H1 (cell line): ENCODE measurements around the gene RAN. TPM values are rescaled to one million over a fixed set of nuclear protein-coding genes. Genes with fewer than 3 reads are reported as not detected.

Source experiments
- CTCF ChIA-PET: fragments of 300-600 bp; sonication (Branson Sonifier 250); formaldehyde crosslinking; loops from one replicate; lab custom pipeline; 2021; ENCODE audit not compliant: partially characterized antibody; lab: Charles Lee
- POLR2A ChIA-PET: fragments of 300-600 bp; sonication (Branson Sonifier 250); formaldehyde crosslinking; loops from one replicate; lab custom pipeline; 2021; ENCODE audit warnings: inconsistent platforms; ENCODE audit not compliant: partially characterized antibody; lab: Charles Lee
- DNase-seq, 2 experiments: peaks; one replicate each; pipeline versions ENCODE4 v3.0.0 to v3.0.0-alpha.2; 2010 to 2022; ENCODE audit warnings: low spot score in 2 of 2, low read depth in 1 of 2, mixed read lengths in 1 of 2
- FAIRE-seq: peaks from 2 replicates; lab custom pipeline; 2011; peaks lifted over from hg19 to GRCh38; lab: Jason Lieb, UNC
- H2AFZ ChIP-seq: 2 replicates; pipeline ENCODE4 v1.8.1; 2012; ENCODE audit warnings: low read length, inconsistent platforms
- H2AK5ac ChIP-seq: 2 replicates; pipeline ENCODE4 v1.6.1; 2013; ENCODE audit warnings: low read depth, low read length
- H2BK120ac ChIP-seq: replicated peaks from 2 replicates; pipeline ENCODE3; 2013; ENCODE audit warnings: low read depth, low read length, inconsistent platforms
- H2BK12ac ChIP-seq: 2 replicates; pipeline ENCODE4 v1.6.1; 2013; ENCODE audit warnings: low read depth, low read length
- H2BK15ac ChIP-seq: 2 replicates; pipeline ENCODE4 v1.6.1; 2013; ENCODE audit warnings: low read length
- H2BK20ac ChIP-seq: 2 replicates; pipeline ENCODE4 v1.6.1; 2013; ENCODE audit warnings: low read length
- H2BK5ac ChIP-seq: 2 replicates; pipeline ENCODE4 v1.6.1; 2013; ENCODE audit warnings: low read depth, low read length
- H3K14ac ChIP-seq: 2 replicates; pipeline ENCODE4 v1.6.1; 2013; ENCODE audit warnings: inconsistent platforms; ENCODE audit not compliant: insufficient read length
- H3K18ac ChIP-seq: 2 replicates; pipeline ENCODE4 v1.6.1; 2013; ENCODE audit warnings: low read length; ENCODE audit errors: extremely low read depth
- H3K23ac ChIP-seq: 2 replicates; pipeline ENCODE4 v1.6.1; 2013; ENCODE audit warnings: inconsistent platforms; ENCODE audit not compliant: insufficient read length
- H3K23me2 ChIP-seq: 2 replicates; pipeline ENCODE4 v1.6.1; 2013; ENCODE audit warnings: low read depth, low read length
- H3K27ac ChIP-seq: 2 replicates; pipeline ENCODE4 v1.6.1; 2011; ENCODE audit warnings: low read depth, low read length, inconsistent platforms
- H3K27me3 ChIP-seq, 4 experiments: replicated peaks in 1 of 4; 1 replicate in 1 of 4; 2 replicates in 3 of 4; pipeline versions ENCODE4 v1.6.1 to v1.8.1; 2011 to 2013; ENCODE audit warnings: low read length in 3 of 4, mild to moderate bottlenecking in 3 of 4, inconsistent platforms in 2 of 4, mixed read lengths in 2 of 4, moderate library complexity in 1 of 4; ENCODE audit not compliant: control insufficient read depth in 3 of 4, insufficient read depth in 3 of 4; ENCODE audit errors: extremely low read depth in 1 of 4
- H3K36me3 ChIP-seq, 4 experiments: 2 replicates each; pipeline versions ENCODE4 v1.6.1 to v1.8.1; 2011 to 2013; ENCODE audit warnings: mild to moderate bottlenecking in 4 of 4, low read length in 3 of 4, moderate library complexity in 2 of 4, control low read depth in 1 of 4, inconsistent platforms in 1 of 4; ENCODE audit not compliant: insufficient read depth in 4 of 4, control insufficient read depth in 2 of 4
- H3K4ac ChIP-seq: replicated peaks from 2 replicates; pipeline ENCODE3; 2013; ENCODE audit warnings: low read length, low read depth, mixed read lengths, inconsistent platforms; ENCODE audit not compliant: insufficient read length
- H3K4me1 ChIP-seq, 4 experiments: replicated peaks in 1 of 4; 1 replicate in 1 of 4; 2 replicates in 3 of 4; pipeline versions ENCODE4 v1.6.1 to v1.8.1; 2011 to 2013; ENCODE audit warnings: low read length in 3 of 4, inconsistent platforms in 2 of 4, mixed read lengths in 1 of 4; ENCODE audit not compliant: insufficient read depth in 4 of 4, control insufficient read depth in 3 of 4
- H3K4me2 ChIP-seq, 2 experiments: 2 replicates each; pipeline versions ENCODE4 v1.6.1 to v1.8.1; 2011 to 2013; ENCODE audit warnings: low read depth in 2 of 2, low read length in 2 of 2, control low read depth in 1 of 2, inconsistent platforms in 1 of 2, mild to moderate bottlenecking in 1 of 2; ENCODE audit not compliant: insufficient read depth in 1 of 2
- H3K4me3 ChIP-seq, 4 experiments: fragments of 200-600, 300-600 bp in 1 of 4; sonication (generic), shearing (Covaris generic), sonication (Bioruptor Twin) in 1 of 4; 2 replicates each; pipeline versions ENCODE4 v1.5.1 to v1.8.1; 2011 to 2016; ENCODE audit warnings: low read length in 4 of 4, low read depth in 3 of 4, control low read depth in 2 of 4, inconsistent platforms in 2 of 4, mild to moderate bottlenecking in 2 of 4, mixed read lengths in 1 of 4, moderate library complexity in 1 of 4; ENCODE audit not compliant: insufficient read depth in 2 of 4; ENCODE audit errors: extremely low read depth in 1 of 4
- H3K56ac ChIP-seq: replicated peaks from 2 replicates; pipeline ENCODE3; 2013; ENCODE audit warnings: low read depth, mild to moderate bottlenecking, mixed read lengths, low read length, inconsistent platforms; ENCODE audit not compliant: insufficient read length
- H3K79me1 ChIP-seq: 2 replicates; pipeline ENCODE4 v1.6.1; 2013; ENCODE audit warnings: low read depth, low read length, control low read depth
- H3K79me2 ChIP-seq, 2 experiments: 2 replicates each; pipeline versions ENCODE4 v1.6.1 to v1.8.1; 2012 to 2013; ENCODE audit warnings: low read length in 2 of 2, mild to moderate bottlenecking in 2 of 2, inconsistent platforms in 1 of 2; ENCODE audit not compliant: insufficient read depth in 2 of 2, control insufficient read depth in 1 of 2
- H3K9ac ChIP-seq, 4 experiments: replicated peaks in 1 of 4; 1 replicate in 1 of 4; 2 replicates in 3 of 4; pipeline versions ENCODE4 v1.6.1 to v1.8.1; 2011 to 2013; ENCODE audit warnings: low read depth in 3 of 4, low read length in 3 of 4, control low read depth in 2 of 4, mild to moderate bottlenecking in 2 of 4, moderate library complexity in 2 of 4, inconsistent platforms in 1 of 4; ENCODE audit errors: extremely low read depth in 1 of 4
- H3K9me3 ChIP-seq, 2 experiments: 2 replicates each; pipeline versions ENCODE4 v1.6.1 to v1.8.1; 2012 to 2013; ENCODE audit warnings: mild to moderate bottlenecking in 2 of 2, moderate library complexity in 2 of 2, control low read depth in 1 of 2, inconsistent platforms in 1 of 2, low read depth in 1 of 2, low read length in 1 of 2, mixed read lengths in 1 of 2; ENCODE audit not compliant: insufficient read depth in 2 of 2
- H4K20me1 ChIP-seq, 2 experiments: replicated peaks in 1 of 2; 2 replicates each; pipeline versions ENCODE3 to v1.8.1; 2011 to 2013; ENCODE audit warnings: inconsistent platforms in 2 of 2, low read length in 2 of 2, mild to moderate bottlenecking in 1 of 2; ENCODE audit not compliant: insufficient read depth in 2 of 2, control insufficient read depth in 1 of 2
- H4K5ac ChIP-seq: 2 replicates; pipeline ENCODE4 v1.6.1; 2013; ENCODE audit warnings: low read length, low read depth, mixed read lengths, inconsistent platforms; ENCODE audit not compliant: insufficient read length
- H4K8ac ChIP-seq: 2 replicates; pipeline ENCODE4 v1.8.0; 2013; ENCODE audit warnings: mild to moderate bottlenecking, moderate library complexity, low read length, inconsistent platforms; ENCODE audit not compliant: insufficient read depth; ENCODE audit errors: extremely low read depth
- H4K91ac ChIP-seq: replicated peaks from 2 replicates; pipeline ENCODE3; 2013; ENCODE audit warnings: low read length, mixed read lengths, inconsistent platforms; ENCODE audit not compliant: insufficient read length
- BACH1 ChIP-seq: IDR thresholded peaks from 2 replicates; pipeline ENCODE4 v1.6.1; 2012; ENCODE audit warnings: low read length, improper control_type of control experiment
- POU5F1 ChIP-seq: IDR thresholded peaks from 2 replicates; pipeline ENCODE4 v1.6.1; 2011; ENCODE audit warnings: low read depth, mild to moderate bottlenecking, low read length, moderate library complexity
- RXRA ChIP-seq: IDR thresholded peaks from 2 replicates; pipeline ENCODE4 v1.6.1; 2011; ENCODE audit warnings: low read depth, mild to moderate bottlenecking, low read length, moderate library complexity; ENCODE audit not compliant: insufficient read depth
- SP1 ChIP-seq: IDR thresholded peaks from 2 replicates; pipeline ENCODE4 v1.6.1; 2011; ENCODE audit warnings: low read depth, low read length
- SP2 ChIP-seq: IDR thresholded peaks from 2 replicates; pipeline ENCODE4 v1.6.1; 2012; ENCODE audit warnings: mild to moderate bottlenecking, low read length, inconsistent platforms
- TAF1 ChIP-seq: IDR thresholded peaks from 2 replicates; pipeline ENCODE4 v1.6.1; 2011; ENCODE audit warnings: mild to moderate bottlenecking, low read depth, low read length
- WGBS, 2 experiments: shearing (Covaris generic) in 1 of 2; methylation state at CpG; one replicate each; pipeline versions ENCODE4 v1.1.6 to v1.1.7; 2013 to 2015; ENCODE audit warnings: low lambda C conversion rate in 2 of 2, mixed read lengths in 2 of 2, inconsistent platforms in 1 of 2, low coverage in 1 of 2, missing lambda C conversion rate in 1 of 2; ENCODE audit not compliant: insufficient replicate concordance in 2 of 2, insufficient coverage in 1 of 2, insufficient read length in 1 of 2; ENCODE audit errors: extremely low coverage in 1 of 2, missing lambda C conversion rate in 1 of 2; 5-methylcytosine and 5-hydroxymethylcytosine counted together
- long read RNA-seq, 2 experiments: library from RNA in 1 of 2; library from capped mRNA in 1 of 2; stranded (forward); transcript quantifications; one replicate each; pipeline ENCODE4 v2.0.0, GENCODE V29; 2021; ENCODE audit warnings: inconsistent platforms in 1 of 2
- polyA minus RNA-seq, 3 experiments: library from RNA; depleted of rRNA, polyadenylated mRNA; stranded (reverse); fragments of >200 nt; gene quantifications; 1 replicate in 2 of 3; 2 replicates in 1 of 3; pipeline ENCODE4 v1.2.3, GENCODE V29; 2011
- polyA plus RNA-seq, 7 experiments: library from polyadenylated mRNA; depleted of rRNA in 3 of 7; stranded (reverse) in 5 of 7; unstranded in 2 of 7; fragments of >200 nt in 5 of 7; fragments of 200-250 nt in 2 of 7; gene quantifications; 1 replicate in 5 of 7; 2 replicates in 1 of 7; 4 replicates in 1 of 7; pipeline versions ENCODE4 v1.2.1 to v1.2.3, GENCODE V29; 2011 to 2013; ENCODE audit warnings: missing spikeins in 2 of 7, mixed read lengths in 2 of 7
- total RNA-seq: library from RNA; stranded (reverse); fragmentation: NEBNext Ultra II Directional; extraction: Animal tissue kit (Norgen Biotek cat#: 25700); gene quantifications from 2 replicates; pipeline ENCODE4 v1.2.1, GENCODE V29; 2021
- TF ChIP-seq, protein P1 (sequence below): IDR thresholded peaks from 2 replicates; pipeline ENCODE4 v1.6.1; 2012; ENCODE audit warnings: inconsistent platforms

RAN gene
- total RNA-seq (2,056 and 2,064 TPM in 2 replicates), polyA plus RNA-seq (2011; rRNA removed) (1,559 and 2,203 TPM in 2 replicates), polyA minus RNA-seq (2011; rRNA and poly(A)+ RNA removed) (1,671 and 1,842 TPM in 2 replicates)
- polyA plus RNA-seq (2011; cell fraction: cytosol; rRNA removed): 3,091 TPM
- 846 TPM for polyA plus RNA-seq (2011; cell fraction: nucleus; rRNA removed)
- polyA plus RNA-seq (2012, experiment 1 of 2): 2,430 to 2,650 TPM (median 2,578 TPM) in 4 replicates
- 345 TPM for polyA plus RNA-seq (2012, experiment 2 of 2)
- polyA plus RNA-seq (2013, experiment 1 of 2): 714 TPM
- 699 TPM for polyA plus RNA-seq (2013, experiment 2 of 2)
- 628 TPM for polyA minus RNA-seq (2011; cell fraction: cytosol; rRNA and poly(A)+ RNA removed)
- 352 TPM for polyA minus RNA-seq (2011; cell fraction: nucleus; rRNA and poly(A)+ RNA removed)
- long read RNA-seq, experiment 1, transcript RAN-202 (6 exons, 1,530 nt): minor isoform, 318 of 1,408 reads
- long read RNA-seq, experiment 1, transcript RAN-212 (7 exons, 2,661 nt): major isoform, 634 of 1,408 reads
- long read RNA-seq, experiment 1, transcript RAN-203 (6 exons, 2,455 nt): minor isoform, 12 of 1,408 reads
- long read RNA-seq, experiment 1, partial matches to known transcripts: 385 of 1,408 reads
- long read RNA-seq, experiment 1, other reads (novel, unspliced or antisense): 57 of 1,408 reads
- long read RNA-seq, experiment 2, transcript RAN-203 (6 exons, 2,455 nt): minor isoform, 41 of 3,206 reads
- long read RNA-seq, experiment 2, transcript RAN-202 (6 exons, 1,530 nt): minor isoform, 49 of 3,206 reads
- long read RNA-seq, experiment 2, transcript RAN-212 (7 exons, 2,661 nt): major isoform, 2,775 of 3,206 reads
- long read RNA-seq, experiment 2, partial matches to known transcripts: 260 of 3,206 reads
- long read RNA-seq, experiment 2, other reads (novel, unspliced or antisense): 81 of 3,206 reads

- Histone ChIP-seq H3K9ac (peak within 1 kb of the TSS; percentile 97 to 100 (median 98)), H3K27me3 (no peaks in the 10 kb centered on the region), H3K23ac (no peak within 1 kb of the TSS), H3K36me3 (peaks cover 23 to 40% (median 38%) of the 10 kb centered on the region in 4 experiments), H3K4me3 (peak within 1 kb of the TSS; percentile 84 to 98 (median 90)), H4K5ac (peak within 1 kb of the TSS; percentile 98), H3K27ac (peak within 1 kb of the TSS; percentile 95), H4K91ac (peak within 1 kb of the TSS; percentile 99), H4K8ac (peak within 1 kb of the TSS; percentile 100), H2BK12ac (peak within 1 kb of the TSS; percentile 85), H3K4ac (peak within 1 kb of the TSS; percentile 94), H2BK15ac (0 out of 2 replicates have a peak within 1 kb of the TSS, but pooled peaks have one; percentile 12), H4K20me1 (peaks cover 2 to 6% of the 10 kb centered on the region in 2 experiments), H3K56ac (peak within 1 kb of the TSS; percentile 93), H3K4me2 (peak within 1 kb of the TSS; percentile 84 to 95), H3K79me2 (peaks cover 6 to 30% of the 10 kb centered on the region in 2 experiments), H3K79me1 (no peaks in the 10 kb centered on the region), H2BK20ac (no peak within 1 kb of the TSS), H3K23me2 (peaks cover 4% of the 10 kb centered on the region; the same call in 1 of the 2 replicates), H2AFZ (no peak within 1 kb of the TSS), H3K4me1 (peaks cover 0 to 3% (median 3%) of the 10 kb centered on the region in 4 experiments; a peak in 4 of 7 replicates), H2BK120ac (no peak within 1 kb of the TSS), H2BK5ac (peak within 1 kb of the TSS; percentile 90), H3K14ac (peak within 1 kb of the TSS; percentile 72), H3K18ac (peak within 1 kb of the TSS; percentile 92), H2AK5ac (peak within 1 kb of the TSS; percentile 79; the same call in 1 of the 2 replicates), H3K9me3 (no peaks in the 10 kb centered on the region)
- FAIRE-seq: no peak
- POLR2A ChIA-PET: interaction anchor here (0.6 to 3.4 kb wide), 18 partner anchors 8 to 1041 kb away, joined by 3 to 33 read pairs (median 6); partner anchors contain the start of gene STX2
- WGBS, 2 experiments: 20% methylated on average over 61 of the region's 118 CpGs; no CpG with 5 or more reads in 1 of the 2 experiments
- peak; percentile 71 to 87 for DNase-seq
- CTCF ChIA-PET: interaction anchor here (0.9 to 2.9 kb wide), 13 partner anchors 13 to 98 kb away, joined by 3 to 30 read pairs (median 4); no protein-coding TSS in a partner anchor
- TF ChIP-seq RXRA (no peak), POU5F1 (no peak), SP1 (no peak), BACH1 (peak; percentile 80; the same call in 1 of the 2 replicates), TAF1 (peak; percentile 93), SP2 (no peak)
- TF ChIP-seq, protein P1, sequence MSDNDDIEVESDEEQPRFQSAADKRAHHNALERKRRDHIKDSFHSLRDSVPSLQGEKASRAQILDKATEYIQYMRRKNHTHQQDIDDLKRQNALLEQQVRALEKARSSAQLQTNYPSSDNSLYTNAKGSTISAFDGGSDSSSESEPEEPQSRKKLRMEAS: peak; percentile 85; the same call in 1 of the 2 replicates
Measured at GRCh38 chr12:130871286-130872178, at the start of gene RAN. RAN (plus strand) TSS chr12:130872066; CDS start chr12:130872594, 528 bp downstream.
